ENCODE results near the gene UGCG.
"Not testable (repeated sequence)": the region's sequence is repeated elsewhere in the genome, so short reads cannot be mapped to it uniquely, and the experiment has no call there.

Gene UGCG

DNA sequence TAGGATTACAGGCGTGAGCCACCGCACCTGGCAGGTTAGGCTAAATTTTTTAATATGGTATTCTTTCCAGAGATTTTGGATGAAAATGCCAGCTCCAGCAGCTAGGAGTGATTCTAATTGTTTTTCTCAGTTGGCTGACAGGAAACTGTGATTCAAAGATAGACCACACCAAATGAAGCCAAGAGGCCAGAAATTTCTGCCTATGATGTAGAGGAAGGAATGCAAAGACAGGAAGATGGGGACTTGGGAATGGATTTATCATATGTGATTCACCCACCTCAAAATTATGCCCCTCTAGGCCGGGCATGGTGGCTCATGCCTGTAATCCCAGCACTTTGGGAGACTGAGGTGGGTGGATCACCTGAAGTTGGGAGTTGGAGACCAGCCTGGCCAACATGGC lies 53.3 kb downstream of the UGCG start:
- no peaks in the 10 kb centered on the region for H3K27me3 ChIP-seq (ENCODE audit: control insufficient read depth in 1 of 2, insufficient read depth in 2 of 2, low read length in 2 of 2)
- H3K9ac ChIP-seq (ENCODE audit: low read length in 2 of 2): no peak overlapping the region
- no peak overlapping the region for H3K4me3 ChIP-seq (ENCODE audit: low read length in 2 of 2)
- H3K9me3 ChIP-seq (ENCODE audit: control insufficient read depth in 2 of 2, low read length in 2 of 2): no peaks in the 10 kb centered on the region
- no peaks in the 10 kb centered on the region for H3K4me1 ChIP-seq (ENCODE audit: control insufficient read depth, insufficient read depth, low read length)
- no peak overlapping the region for H3K27ac ChIP-seq (ENCODE audit: low read length)
- H3K36me3 ChIP-seq (ENCODE audit: control insufficient read depth in 2 of 2, insufficient read depth in 2 of 2, low read length in 2 of 2): no peaks in the 10 kb centered on the region

DNA sequence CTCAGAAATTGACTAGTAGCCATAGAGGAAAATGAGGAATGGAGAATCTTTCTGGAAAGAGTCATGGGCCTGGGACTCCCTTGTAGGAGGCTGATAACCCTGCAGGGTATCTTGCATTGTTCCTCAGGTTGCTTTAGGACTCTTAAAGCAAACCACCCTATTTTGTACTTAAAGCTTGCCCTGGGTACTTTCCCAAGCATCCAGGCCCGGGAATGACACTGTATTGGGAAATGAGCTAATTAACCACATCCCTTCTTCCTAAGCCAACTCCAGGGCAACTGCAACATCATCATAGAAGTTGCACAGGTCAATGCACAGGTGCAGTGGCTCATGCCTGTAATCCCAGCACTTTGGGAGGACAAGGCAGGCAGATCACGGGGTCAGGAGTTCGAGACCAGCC lies 55.9 kb downstream of the UGCG start:
- Histone ChIP-seq H3K9me3 (ENCODE audit: control insufficient read depth in 2 of 2, low read length in 2 of 2) (no peaks in the 10 kb centered on the region), H3K4me3 (ENCODE audit: low read length in 2 of 2) (no peak overlapping the region), H3K36me3 (ENCODE audit: control insufficient read depth in 2 of 2, insufficient read depth in 2 of 2, low read length in 2 of 2) (no peaks in the 10 kb centered on the region), H3K27me3 (ENCODE audit: control insufficient read depth in 1 of 2, insufficient read depth in 2 of 2, low read length in 2 of 2) (no peaks in the 10 kb centered on the region), H3K9ac (ENCODE audit: low read length in 2 of 2) (no peak overlapping the region), H3K4me1 (ENCODE audit: control insufficient read depth, insufficient read depth, low read length) (no peaks in the 10 kb centered on the region), H3K27ac (ENCODE audit: low read length) (no peak overlapping the region)

DNA sequence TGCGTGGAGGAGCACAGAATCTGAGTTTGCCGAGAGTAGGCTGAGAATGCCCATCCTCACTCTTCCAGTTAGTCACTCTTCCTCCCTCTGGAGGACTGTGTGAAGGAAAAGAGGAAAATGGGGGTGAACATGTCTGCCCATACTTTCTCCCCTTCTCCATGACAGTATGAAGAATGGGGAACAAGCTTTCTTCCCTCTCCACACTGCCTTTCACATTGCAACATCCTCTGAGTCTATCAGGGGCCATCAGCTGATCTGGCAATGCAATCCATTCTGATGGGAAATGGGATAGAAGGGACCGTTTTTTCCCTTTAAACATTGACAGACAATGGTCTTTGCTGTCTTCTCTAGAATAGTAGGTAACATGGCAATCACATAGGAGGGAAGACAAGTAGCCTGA lies 56.8 kb downstream of the UGCG start:
- H3K4me1 ChIP-seq (ENCODE audit: control insufficient read depth, insufficient read depth, low read length): no peaks in the 10 kb centered on the region
- H3K27me3 ChIP-seq (ENCODE audit: control insufficient read depth in 1 of 2, insufficient read depth in 2 of 2, low read length in 2 of 2): no peaks in the 10 kb centered on the region
- H3K36me3 ChIP-seq (ENCODE audit: control insufficient read depth in 2 of 2, insufficient read depth in 2 of 2, low read length in 2 of 2): no peaks in the 10 kb centered on the region

DNA sequence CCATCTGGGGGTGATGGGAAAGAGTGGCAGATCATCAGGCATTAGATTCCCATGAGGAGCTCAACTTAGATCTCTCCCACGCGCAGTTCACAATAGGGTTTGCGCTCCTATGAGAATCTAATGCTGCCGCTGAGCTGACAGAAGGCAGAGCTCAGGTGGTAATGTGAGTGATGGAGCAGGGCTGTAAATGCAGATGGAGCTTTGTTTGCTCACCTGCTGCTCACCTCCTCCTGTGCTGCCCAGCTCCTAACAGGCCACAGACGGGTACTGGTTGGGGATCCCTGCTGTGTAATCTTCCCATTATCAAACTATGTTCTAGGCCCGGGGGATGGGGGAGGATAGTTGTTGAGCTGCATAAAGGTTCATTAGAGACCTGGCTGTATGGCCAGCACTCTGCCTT lies 58.4 kb downstream of the UGCG start:
- Histone ChIP-seq H3K4me3 (ENCODE audit: low read length in 2 of 2) (no peak overlapping the region), H3K36me3 (ENCODE audit: control insufficient read depth in 2 of 2, insufficient read depth in 2 of 2, low read length in 2 of 2) (no peaks in the 10 kb centered on the region), H3K9ac (ENCODE audit: low read length in 2 of 2) (no peak overlapping the region), H3K9me3 (ENCODE audit: control insufficient read depth in 2 of 2, low read length in 2 of 2) (no peaks in the 10 kb centered on the region), H3K4me1 (ENCODE audit: control insufficient read depth, insufficient read depth, low read length) (no peaks in the 10 kb centered on the region), H3K27ac (ENCODE audit: low read length) (no peak overlapping the region), H3K27me3 (ENCODE audit: control insufficient read depth in 1 of 2, insufficient read depth in 2 of 2, low read length in 2 of 2) (no peaks in the 10 kb centered on the region)

More for the DNA sequence above, 56.8 kb downstream of the UGCG start:
- no peak overlapping the region for H3K4me3 ChIP-seq (ENCODE audit: low read length in 2 of 2)
- no peak overlapping the region for H3K9ac ChIP-seq (ENCODE audit: low read length in 2 of 2)
- H3K27ac ChIP-seq (ENCODE audit: low read length): no peak overlapping the region
- H3K9me3 ChIP-seq (ENCODE audit: control insufficient read depth in 2 of 2, low read length in 2 of 2): no peaks in the 10 kb centered on the region

DNA sequence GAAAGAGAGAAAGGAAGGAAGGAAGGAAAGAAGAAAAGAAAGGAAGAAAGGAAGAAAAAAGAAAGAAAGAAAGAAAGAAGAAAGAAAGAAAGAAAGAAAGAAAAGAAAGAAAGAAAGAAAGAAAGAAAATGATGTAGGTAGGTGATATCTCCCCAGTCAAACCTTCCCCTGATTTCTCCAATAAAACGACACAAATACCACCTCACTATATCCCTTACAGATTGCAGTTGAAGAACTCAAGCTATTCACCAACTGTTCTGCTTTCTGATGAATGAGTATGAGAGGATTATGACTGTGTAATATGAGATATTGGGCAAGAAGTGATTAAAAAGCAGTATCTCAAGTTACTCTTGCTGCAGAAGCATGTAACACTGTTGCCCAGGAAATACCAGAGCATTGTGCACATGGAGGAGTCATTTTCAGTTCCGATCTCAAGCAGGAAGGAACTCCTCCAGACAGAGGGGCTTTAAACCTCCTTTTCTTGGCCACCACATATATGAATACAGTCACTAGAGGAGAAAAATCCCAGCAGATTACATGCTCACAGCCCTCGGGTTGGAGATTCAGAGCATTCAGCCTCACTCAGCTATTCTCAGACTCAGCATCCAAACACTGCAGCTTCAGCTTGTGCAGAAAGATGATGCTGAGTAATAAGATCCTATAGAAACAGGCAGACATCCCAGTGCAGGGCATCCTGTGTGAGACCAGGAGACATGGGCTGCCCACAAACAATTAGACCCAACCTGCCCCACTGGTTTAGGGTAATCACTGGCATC lies 61.4 kb downstream of the UGCG start:
- Histone ChIP-seq H3K4me3 (ENCODE audit: low read length in 2 of 2) (peak overlapping the region; percentile 48 to 62), H3K36me3 (ENCODE audit: control insufficient read depth in 2 of 2, insufficient read depth in 2 of 2, low read length in 2 of 2) (no peaks in the 10 kb centered on the region), H3K27me3 (ENCODE audit: control insufficient read depth in 1 of 2, insufficient read depth in 2 of 2, low read length in 2 of 2) (no peaks in the 10 kb centered on the region), H3K9me3 (ENCODE audit: control insufficient read depth in 2 of 2, low read length in 2 of 2) (no peaks in the 10 kb centered on the region), H3K9ac (ENCODE audit: low read length in 2 of 2) (peak overlapping the region; percentile 4 to 42), H3K27ac (ENCODE audit: low read length) (no peak overlapping the region), H3K4me1 (ENCODE audit: control insufficient read depth, insufficient read depth, low read length) (no peaks in the 10 kb centered on the region)

DNA sequence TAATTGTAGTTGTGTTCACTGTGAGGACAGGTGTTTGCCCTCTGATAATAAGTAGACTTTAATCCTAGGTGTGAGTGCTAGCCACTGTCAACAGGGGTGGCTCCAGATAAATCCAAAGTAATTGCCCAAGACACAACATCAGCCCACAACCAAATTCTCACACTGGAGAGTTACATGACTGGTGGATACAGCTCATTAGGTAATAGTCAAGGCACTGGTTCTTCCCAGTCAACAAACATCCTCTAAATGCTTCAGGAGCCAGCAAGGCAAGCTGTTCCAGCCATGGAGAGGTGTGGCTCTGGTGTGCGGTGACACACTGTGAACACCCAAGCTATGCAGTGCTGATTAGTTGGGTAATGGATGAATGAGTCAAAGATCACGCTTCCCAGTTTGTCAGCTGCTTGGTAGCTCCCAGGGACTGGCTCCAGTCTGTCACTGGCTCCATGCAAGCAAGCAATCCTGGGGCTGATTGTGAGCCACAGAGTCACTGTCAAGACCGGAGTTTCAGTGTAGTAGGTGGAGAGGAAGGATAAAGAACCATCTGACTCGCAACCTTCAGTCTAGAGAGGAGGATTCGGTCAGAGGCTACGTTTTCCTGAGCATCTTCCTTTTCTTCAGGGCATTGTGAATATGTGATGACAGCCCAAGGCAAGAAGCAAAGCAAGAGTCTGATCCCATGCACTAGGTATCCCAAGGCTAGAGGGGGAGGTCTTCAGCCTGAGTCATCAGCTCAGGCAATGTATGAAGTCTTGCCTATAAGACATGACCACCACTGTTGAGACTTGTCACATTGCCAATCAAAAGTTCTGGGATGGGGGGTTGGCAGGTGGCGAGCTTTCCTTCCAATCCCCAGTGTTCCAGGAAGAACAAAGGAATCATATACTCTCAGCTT lies 63.1 kb downstream of the UGCG start:
- H3K27ac ChIP-seq (ENCODE audit: low read length): no peak overlapping the region
- H3K4me3 ChIP-seq (ENCODE audit: low read length in 2 of 2): no peak overlapping the region
- H3K9me3 ChIP-seq (ENCODE audit: control insufficient read depth in 2 of 2, low read length in 2 of 2): no peaks in the 10 kb centered on the region
- no peaks in the 10 kb centered on the region for H3K27me3 ChIP-seq (ENCODE audit: control insufficient read depth in 1 of 2, insufficient read depth in 2 of 2, low read length in 2 of 2)
- no peaks in the 10 kb centered on the region for H3K4me1 ChIP-seq (ENCODE audit: control insufficient read depth, insufficient read depth, low read length)
- no peak overlapping the region for H3K9ac ChIP-seq (ENCODE audit: low read length in 2 of 2)
- H3K36me3 ChIP-seq (ENCODE audit: control insufficient read depth in 2 of 2, insufficient read depth in 2 of 2, low read length in 2 of 2): no peaks in the 10 kb centered on the region

DNA sequence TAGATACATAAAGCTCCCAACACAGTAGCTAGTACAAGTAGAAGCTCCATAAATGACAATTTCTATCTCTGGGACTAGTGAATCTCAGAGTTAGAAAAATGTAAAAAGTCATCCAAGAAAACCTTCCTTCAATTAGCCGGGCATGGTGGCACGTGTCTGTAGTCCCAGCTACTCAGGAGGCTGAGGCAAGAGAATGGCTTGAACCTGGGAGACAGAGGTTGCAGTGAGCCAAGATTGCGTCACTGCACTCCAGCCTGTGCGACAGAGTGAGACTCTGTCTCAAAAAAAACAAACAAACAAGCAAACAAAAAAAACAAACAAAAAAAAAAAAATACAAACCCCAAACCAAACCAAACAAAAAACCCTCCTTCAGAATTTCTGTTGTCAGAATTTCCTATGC lies 63.9 kb downstream of the UGCG start:
- not testable (repeated sequence) for H3K27ac ChIP-seq (ENCODE audit: low read length); H3K4me1 ChIP-seq (ENCODE audit: control insufficient read depth, insufficient read depth, low read length)

DNA sequence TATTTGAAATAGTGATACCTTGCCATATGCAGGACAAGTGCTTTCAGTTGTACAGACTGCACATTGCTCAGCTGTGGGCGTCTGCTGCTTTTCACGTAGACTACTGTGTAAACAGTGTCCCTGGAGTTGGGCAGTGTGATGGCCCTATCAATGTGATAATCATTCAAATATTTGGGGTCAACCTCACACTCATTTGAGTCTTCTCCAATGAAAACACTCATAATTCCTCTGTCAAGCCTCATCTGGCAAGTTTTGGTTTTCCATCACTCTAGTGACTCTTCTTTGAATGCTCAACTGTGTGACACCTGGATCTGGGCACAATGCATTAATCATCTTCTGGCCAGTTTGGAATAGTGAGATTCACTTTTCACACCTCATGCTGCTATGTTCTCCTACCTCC lies 64.4 kb downstream of the UGCG start:
- Histone ChIP-seq H3K27ac (ENCODE audit: low read length) (no peak overlapping the region), H3K36me3 (ENCODE audit: control insufficient read depth in 2 of 2, insufficient read depth in 2 of 2, low read length in 2 of 2) (no peaks in the 10 kb centered on the region), H3K9me3 (ENCODE audit: control insufficient read depth in 2 of 2, low read length in 2 of 2) (no peaks in the 10 kb centered on the region), H3K27me3 (ENCODE audit: control insufficient read depth in 1 of 2, insufficient read depth in 2 of 2, low read length in 2 of 2) (no peaks in the 10 kb centered on the region), H3K4me3 (ENCODE audit: low read length in 2 of 2) (no peak overlapping the region), H3K9ac (ENCODE audit: low read length in 2 of 2) (no peak overlapping the region), H3K4me1 (ENCODE audit: control insufficient read depth, insufficient read depth, low read length) (no peaks in the 10 kb centered on the region)

More for the DNA sequence above, 63.9 kb downstream of the UGCG start:
- not testable (repeated sequence) for H3K4me3 ChIP-seq (ENCODE audit: low read length in 2 of 2); H3K27me3 ChIP-seq (ENCODE audit: control insufficient read depth in 1 of 2, insufficient read depth in 2 of 2, low read length in 2 of 2); H3K9ac ChIP-seq (ENCODE audit: low read length in 2 of 2); H3K36me3 ChIP-seq (ENCODE audit: control insufficient read depth in 2 of 2, insufficient read depth in 2 of 2, low read length in 2 of 2); H3K9me3 ChIP-seq (ENCODE audit: control insufficient read depth in 2 of 2, low read length in 2 of 2)

DNA sequence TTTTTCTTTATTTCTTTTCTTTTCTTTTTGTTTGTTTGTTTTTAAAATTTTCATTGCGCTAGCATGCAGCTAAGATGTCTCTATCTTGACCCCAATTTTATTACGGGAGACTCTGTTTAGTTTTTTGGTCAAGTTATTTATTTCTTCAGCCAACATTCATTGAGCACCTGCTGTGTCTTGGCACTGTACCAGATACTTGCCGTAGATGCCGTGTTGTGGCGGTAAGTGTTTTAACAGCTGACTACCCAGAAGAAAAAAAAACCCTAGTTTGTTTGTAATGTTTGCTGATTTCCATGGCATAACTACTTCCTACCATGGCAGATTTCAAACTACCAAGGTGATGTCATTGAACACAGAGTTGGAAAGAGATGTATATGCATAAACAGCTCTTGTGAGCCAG lies 65.0 kb downstream of the UGCG start:
- no peaks in the 10 kb centered on the region for H3K9me3 ChIP-seq (ENCODE audit: control insufficient read depth in 2 of 2, low read length in 2 of 2)
- no peaks in the 10 kb centered on the region for H3K27me3 ChIP-seq (ENCODE audit: control insufficient read depth in 1 of 2, insufficient read depth in 2 of 2, low read length in 2 of 2)
- H3K27ac ChIP-seq (ENCODE audit: low read length): no peak overlapping the region
- H3K4me1 ChIP-seq (ENCODE audit: control insufficient read depth, insufficient read depth, low read length): no peaks in the 10 kb centered on the region
- no peak overlapping the region for H3K4me3 ChIP-seq (ENCODE audit: low read length in 2 of 2)
- H3K36me3 ChIP-seq (ENCODE audit: control insufficient read depth in 2 of 2, insufficient read depth in 2 of 2, low read length in 2 of 2): no peaks in the 10 kb centered on the region
- H3K9ac ChIP-seq (ENCODE audit: low read length in 2 of 2): no peak overlapping the region

DNA sequence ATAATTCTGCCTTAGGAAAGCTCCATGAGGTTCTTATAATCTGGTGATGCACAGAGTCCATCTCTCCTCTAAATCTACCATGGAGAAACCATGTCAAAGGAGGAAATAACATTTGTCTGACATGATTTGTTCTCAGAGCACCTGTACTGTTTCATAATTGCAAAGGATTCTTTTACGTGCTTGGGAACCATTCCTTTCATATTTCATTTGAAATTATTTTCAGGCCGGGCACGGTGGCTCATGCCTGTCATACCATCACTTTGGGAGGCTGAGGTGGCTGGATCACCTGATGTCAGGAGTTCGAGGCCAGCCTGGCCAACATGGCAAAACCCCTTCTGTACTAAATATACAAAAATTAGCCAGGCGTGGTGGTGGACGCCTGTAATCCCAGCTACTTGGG lies 65.4 kb downstream of the UGCG start:
- Histone ChIP-seq H3K9me3 (ENCODE audit: control insufficient read depth in 2 of 2, low read length in 2 of 2) (no peaks in the 10 kb centered on the region), H3K36me3 (ENCODE audit: control insufficient read depth in 2 of 2, insufficient read depth in 2 of 2, low read length in 2 of 2) (no peaks in the 10 kb centered on the region), H3K4me3 (ENCODE audit: low read length in 2 of 2) (no peak overlapping the region), H3K9ac (ENCODE audit: low read length in 2 of 2) (no peak overlapping the region), H3K4me1 (ENCODE audit: control insufficient read depth, insufficient read depth, low read length) (no peaks in the 10 kb centered on the region), H3K27ac (ENCODE audit: low read length) (no peak overlapping the region), H3K27me3 (ENCODE audit: control insufficient read depth in 1 of 2, insufficient read depth in 2 of 2, low read length in 2 of 2) (no peaks in the 10 kb centered on the region)

DNA sequence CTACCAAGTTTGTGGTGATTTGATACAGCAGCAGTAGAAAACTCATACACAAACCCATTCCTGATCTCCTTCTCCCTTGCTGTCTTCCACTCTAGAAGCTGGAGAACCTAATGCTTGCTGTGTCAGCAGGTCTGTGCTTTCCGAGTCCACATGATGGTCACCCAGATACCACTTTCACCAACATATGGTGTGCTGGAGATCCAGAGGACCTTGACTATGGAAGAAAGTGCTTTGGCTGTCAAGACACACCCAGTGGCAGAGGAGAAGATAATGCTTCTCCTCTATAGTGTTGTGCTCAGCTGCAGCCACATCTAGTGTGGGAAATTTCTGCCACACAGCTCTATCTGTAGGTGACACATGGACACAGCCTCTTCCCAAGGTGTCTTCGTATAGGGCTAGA lies 67.4 kb downstream of the UGCG start:
- Histone ChIP-seq H3K27ac (ENCODE audit: low read length) (no peak overlapping the region), H3K36me3 (ENCODE audit: control insufficient read depth in 2 of 2, insufficient read depth in 2 of 2, low read length in 2 of 2) (no peaks in the 10 kb centered on the region), H3K9me3 (ENCODE audit: control insufficient read depth in 2 of 2, low read length in 2 of 2) (no peaks in the 10 kb centered on the region), H3K4me1 (ENCODE audit: control insufficient read depth, insufficient read depth, low read length) (no peaks in the 10 kb centered on the region), H3K9ac (ENCODE audit: low read length in 2 of 2) (no peak overlapping the region), H3K4me3 (ENCODE audit: low read length in 2 of 2) (no peak overlapping the region), H3K27me3 (ENCODE audit: control insufficient read depth in 1 of 2, insufficient read depth in 2 of 2, low read length in 2 of 2) (no peaks in the 10 kb centered on the region)
